Activated T-helper 1 cell treated with Interleukin-2 at 50 U/mL for 16 hours (primary cell): ENCODE results near the gene NRGN.

Experiments
- DNase-seq: peaks from one replicate; pipeline ENCODE4 v3.0.0-alpha.2; 2020; ENCODE audit warnings: low read depth

Gene NRGN

GRCh38 chr11:124739479-124740276, at the start of gene NRGN:
TSS of gene NRGN (plus strand) at chr11:124739942. CDS start at chr11:124740085, 143 bp downstream.
- peak; percentile 71 for DNase-seq

GRCh38 chr11:124693142-124693541, 46.6 kb upstream of the NRGN start:
- no peak for DNase-seq

GRCh38 chr11:124699547-124699946, 40.2 kb upstream of the NRGN start:
- no peak for DNase-seq

- no peak for DNase-seq
Observed at GRCh38 chr11:124700028-124700427, 39.7 kb upstream of the NRGN start.

DNA sequence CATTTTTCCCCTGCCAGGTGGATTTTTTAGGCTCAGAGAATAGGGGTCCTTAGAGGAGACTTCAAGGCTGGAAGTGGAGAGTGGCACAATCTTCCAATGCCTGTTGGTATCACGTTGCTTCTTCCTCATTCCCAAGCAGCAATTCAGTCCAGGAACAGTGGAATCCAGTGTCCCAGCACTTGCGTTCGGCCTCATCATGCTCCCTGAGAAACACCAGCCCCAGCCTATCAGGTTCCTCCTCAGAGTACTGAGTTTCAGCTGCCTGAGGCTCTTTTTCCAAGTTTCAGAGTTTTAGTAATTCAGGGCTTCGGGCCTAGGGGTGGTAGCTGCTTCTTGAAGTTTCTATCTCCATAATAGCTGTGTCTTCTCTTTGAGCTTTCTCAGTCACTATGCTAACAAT, 31.9 kb upstream of the NRGN start:
- DNase-seq = no peak

GRCh38 chr11:124712392-124712791, 27.4 kb upstream of the NRGN start:
- no peak for DNase-seq

DNA sequence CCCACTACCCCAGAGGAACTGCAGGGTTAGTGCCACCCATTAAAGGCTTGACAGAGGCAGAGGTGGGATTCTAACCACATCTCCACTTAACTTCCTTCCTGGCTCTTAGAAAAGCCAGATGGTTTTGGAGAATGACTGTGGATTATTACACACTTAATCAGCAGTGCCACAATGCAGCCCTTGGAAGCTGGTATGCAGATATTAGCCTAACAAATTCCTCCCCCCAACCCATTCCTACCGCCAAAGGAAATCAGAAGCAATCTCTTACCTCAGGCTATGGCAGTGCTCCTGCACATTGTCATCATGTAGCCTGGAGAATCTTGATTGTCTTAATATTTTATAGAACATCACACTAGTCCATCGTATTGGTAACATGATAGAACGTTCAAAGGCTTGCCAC, 23.2 kb upstream of the NRGN start:
- no peak for DNase-seq

DNA sequence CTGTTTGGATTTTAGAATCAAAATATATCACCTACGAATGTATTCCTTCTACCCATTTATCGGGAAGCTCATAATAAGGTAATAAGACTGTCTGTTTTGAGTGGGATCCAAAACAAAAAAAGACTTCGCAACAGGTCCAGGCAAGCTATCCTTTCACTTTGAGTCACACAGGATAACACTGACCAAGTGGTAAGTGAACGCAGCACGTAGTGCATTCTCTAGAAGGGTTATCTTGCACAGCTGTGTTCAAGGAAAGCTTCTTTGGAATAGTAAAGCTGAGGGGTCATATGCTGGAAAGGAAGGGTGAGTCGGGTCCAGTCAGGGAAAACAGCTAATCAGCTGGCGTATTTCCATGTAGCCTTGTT, 22.3 kb upstream of the NRGN start:
- DNase-seq = no peak

DNA sequence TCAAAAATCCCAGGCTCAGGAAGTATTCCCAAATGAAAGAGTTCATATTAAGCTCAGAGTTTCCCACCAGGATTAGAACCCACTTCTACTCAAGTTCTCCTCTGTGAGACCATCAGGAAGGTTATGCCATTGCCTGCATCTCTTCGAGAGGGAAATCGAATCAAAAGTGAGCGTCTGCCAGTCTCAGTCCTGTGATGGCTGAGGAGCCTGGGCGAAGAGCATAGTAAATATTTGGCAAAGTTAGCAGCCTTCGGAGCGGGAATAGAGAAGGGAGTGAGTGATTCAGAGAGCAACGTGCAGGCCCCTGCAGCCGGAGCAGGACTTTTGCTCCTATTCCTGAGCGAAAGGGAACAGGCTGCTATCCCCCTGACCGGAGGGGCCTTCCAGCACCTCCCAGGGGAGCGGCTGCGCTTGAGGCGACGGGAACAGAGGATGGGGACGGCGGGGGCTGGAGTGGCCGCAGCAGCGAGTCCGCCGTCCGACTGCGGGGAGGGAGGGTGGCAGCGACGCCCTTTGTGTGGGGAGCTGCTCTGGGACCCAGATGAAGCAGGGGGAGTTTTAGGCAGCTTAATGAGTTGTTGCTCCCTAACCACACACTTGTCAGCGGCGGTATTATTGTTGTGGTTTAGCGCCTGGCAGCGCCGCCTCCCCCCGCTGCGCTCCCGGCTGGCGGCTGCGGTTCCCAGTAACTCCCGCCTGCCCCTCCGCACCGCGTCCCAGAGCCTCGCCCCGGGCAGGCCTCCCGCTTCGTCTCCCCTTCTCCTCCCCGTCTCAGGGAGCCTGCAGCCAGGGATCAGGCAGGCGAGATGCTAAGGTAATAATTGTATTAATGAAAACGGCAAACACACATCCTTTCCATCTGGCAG, 21.7 kb upstream of the NRGN start:
- DNase-seq = no peak

- no peak for DNase-seq
Observed at GRCh38 chr11:124718801-124719200, 20.9 kb upstream of the NRGN start.

DNA sequence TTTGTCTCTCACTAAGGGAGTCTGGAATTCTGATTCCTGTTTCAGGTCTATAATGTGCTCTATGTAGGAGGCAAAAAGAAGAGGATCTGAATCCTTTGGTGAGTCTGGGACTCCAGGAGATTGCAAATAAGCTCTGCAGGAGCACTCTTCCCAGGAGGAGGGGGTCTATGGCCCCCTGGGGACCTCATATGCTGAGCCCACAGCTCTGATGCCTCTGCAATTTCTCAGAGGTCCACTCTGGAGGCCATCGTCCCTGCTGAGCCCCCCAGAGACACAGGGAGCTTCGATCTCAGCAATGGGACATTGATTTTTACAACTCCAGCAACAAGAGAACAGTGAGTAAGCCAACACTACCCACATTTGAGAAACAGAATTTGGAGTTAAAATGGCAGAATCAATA, 20.2 kb upstream of the NRGN start:
- no peak for DNase-seq

DNA sequence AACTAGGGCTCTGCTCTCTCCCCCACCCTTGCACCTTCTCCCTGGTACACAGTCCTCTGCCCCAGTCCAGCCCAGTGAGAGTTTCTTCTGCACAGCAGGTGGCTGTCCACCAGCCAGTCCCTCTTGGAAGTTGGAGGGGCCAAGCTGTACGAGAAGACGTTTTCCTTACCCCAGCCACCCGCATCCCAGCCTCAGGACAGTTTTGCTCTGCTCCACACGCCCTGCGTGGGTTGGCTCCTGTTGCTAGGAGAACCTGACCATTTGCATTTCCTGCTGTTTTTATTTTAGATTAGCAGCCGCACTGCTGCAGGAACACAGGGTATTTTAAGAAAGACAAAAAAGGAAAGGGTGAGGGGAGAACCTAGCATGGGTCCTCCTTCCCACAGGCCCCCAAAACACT, 17.6 kb upstream of the NRGN start:
- no peak for DNase-seq

DNA sequence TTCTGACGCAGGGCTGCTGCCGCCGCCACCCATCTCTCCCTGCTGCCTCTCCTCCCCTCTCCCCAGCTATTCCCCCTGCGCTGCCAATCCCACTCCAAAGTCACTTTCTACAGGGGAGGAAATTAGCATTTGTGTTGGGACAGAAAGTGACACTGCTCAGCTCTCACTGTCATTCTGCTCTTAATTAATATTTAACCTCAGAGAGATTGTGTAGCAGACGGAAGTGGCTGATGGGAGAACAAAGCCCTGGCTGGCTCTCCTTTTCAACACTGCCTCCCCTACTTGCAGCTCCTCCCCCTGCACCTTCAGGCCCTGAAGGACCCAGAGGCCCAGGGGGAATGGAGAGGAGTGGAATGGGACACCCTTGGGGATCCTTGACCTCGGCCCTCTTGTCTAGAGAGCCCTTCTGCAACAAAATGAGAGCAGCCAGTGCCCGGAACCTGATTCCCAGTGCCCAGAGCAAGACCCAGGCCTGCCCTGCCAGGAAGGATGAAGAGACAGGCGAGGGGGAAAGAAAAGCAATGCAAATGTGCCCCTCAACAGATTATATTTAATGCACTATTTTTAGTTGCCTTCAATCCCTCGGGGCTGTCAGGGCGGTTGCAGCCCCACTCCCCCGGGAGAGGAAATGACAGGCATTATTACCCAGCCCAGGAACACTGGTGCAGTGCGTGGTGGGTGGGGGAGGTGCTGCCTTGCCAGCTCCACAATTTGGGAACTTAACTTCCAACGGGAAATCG, 14.6 kb upstream of the NRGN start:
- DNase-seq = no peak

- no peak for DNase-seq
Observed at GRCh38 chr11:124725719-124726105, 14.0 kb upstream of the NRGN start.

DNA sequence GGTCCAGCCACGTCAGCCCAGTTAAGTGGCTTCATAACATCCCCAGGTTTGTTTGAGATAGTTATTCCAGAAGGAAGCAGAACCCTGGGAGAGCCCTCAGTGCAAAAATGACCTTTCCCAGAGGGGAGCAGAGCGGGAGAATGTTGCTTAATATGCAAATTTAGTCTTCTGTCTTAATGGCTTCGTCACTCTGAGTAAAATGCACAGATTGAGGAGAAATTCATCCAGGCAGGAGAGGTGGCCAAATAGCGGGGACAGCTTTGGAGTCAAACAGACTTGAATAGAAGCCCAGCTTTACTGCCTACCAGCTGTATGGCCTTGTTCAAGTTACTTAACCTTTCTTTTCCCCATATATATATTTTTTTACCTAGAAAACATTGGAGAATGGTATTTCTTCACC, 12.3 kb upstream of the NRGN start:
- no peak for DNase-seq

GRCh38 chr11:124728134-124728533, 11.6 kb upstream of the NRGN start:
- no peak for DNase-seq

- no peak for DNase-seq
Observed at GRCh38 chr11:124729571-124729970, 10.2 kb upstream of the NRGN start.

- DNase-seq = no peak
Observed at GRCh38 chr11:124732230-124732629, 7.5 kb upstream of the NRGN start.

- DNase-seq = no peak
Observed at GRCh38 chr11:124736736-124737135, 3.0 kb upstream of the NRGN start.

DNA sequence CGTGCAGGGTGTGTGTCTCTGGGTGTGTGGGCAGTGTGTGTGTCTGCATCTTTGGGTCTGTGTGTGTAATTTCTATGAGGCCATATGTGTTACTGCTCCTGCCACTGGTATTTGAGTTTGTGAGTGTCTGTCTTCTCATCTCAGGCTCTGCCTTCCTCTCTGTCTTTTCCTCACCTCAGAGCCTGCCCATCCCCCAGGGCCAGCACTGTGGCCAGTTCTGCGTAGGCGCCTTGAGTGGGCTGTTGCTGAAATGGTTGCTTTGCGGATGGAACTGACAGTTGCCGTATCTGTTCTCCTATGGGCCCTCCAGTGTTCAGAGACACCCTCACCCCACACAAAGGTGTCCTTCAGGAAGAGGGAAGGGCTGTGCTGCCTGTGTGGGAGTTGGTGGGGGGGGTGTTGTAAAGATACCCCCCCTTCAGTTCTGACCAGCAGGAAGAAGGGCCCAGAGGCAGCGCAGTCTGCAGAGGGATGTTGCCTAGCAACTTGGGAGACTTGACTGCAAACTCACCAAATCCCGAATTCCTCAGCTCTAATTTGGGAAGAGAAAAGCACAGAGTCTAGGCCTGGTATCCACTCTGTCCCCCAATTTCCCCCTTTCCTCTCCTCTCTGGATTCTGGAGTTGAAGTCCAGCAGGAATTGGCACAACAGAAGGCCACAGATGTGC, 2.0 kb upstream of the NRGN start:
- no peak for DNase-seq

DNA sequence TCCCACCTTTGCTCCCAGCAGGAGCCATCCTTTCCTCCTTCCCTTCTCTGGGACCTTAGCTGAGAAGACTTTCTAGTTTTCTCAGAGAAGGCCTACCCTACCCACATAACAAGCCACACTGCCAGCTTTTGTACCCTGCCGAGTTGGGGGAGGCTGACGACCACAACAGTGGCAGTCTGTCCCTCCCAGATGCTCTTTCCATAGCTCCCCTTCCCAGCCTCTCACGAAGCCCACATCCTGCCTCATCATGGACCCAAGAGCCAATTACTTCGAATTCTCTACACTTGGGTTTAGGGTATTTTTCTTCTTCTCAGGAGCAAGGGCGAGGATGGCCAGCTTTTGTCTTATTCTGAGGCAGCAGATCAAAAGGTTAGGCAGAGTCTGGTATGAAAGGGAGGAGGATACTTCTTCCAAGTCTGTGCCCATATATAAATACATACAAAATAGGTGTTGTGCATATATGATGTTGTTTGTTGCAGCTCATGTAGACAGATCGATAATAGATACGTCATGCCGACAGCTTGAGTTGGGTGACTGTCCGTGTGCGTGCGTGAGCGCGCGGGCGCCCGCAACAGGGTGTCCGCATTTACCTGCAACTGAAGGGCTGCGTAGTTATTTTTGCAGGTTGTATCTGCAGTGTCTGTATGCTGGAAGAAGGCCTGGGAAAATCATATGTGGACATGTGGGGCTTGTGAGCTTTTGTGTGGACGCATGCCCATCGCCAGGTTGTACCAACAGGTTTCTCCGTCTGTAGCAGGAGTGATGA, 846 bp upstream of the NRGN start:
- no peak for DNase-seq
